K562 (cell line): Measurements from ENCODE around the gene GPX6. TPM values are rescaled to one million over a fixed set of nuclear protein-coding genes. Genes with fewer than 3 reads are reported as not detected.

Source experiments
- ARNT ChIP-seq, 2 experiments: fragments of 450-650 bp; IDR thresholded peaks; 2 replicates each; pipeline ENCODE4 v1.6.1; 2016; ENCODE audit warnings: mild to moderate bottlenecking in 1 of 2
- BACH1 ChIP-seq: fragments of 200-800 bp; sonication (Bioruptor generic); IDR thresholded peaks from 2 replicates; pipeline ENCODE4 v1.6.1; 2016; ENCODE audit warnings: missing genetic modification characterization, missing compliant biosample characterization
- CBFB ChIP-seq: sonication (generic); formaldehyde crosslinking; IDR thresholded peaks from 2 replicates; pipeline ENCODE4 v1.4.0; 2020; ENCODE audit warnings: mild to moderate bottlenecking, missing genetic modification reagents
- CBX8 ChIP-seq: fragments of 200-600 bp; sonication (generic); IDR thresholded peaks from 2 replicates; pipeline ENCODE4 v1.6.1; 2012; ENCODE audit warnings: borderline replicate concordance, mixed run types, low read depth, mild to moderate bottlenecking, moderate library complexity, mixed read lengths, low read length, control low read depth, inconsistent platforms; ENCODE audit not compliant: poor library complexity, severe bottlenecking; ENCODE audit errors: extremely low read depth
- CREBBP ChIP-seq: IDR thresholded peaks from one replicate; pipeline ENCODE4 v1.6.1; 2012; ENCODE audit warnings: low read depth, mild to moderate bottlenecking, control low read depth, inconsistent platforms, low read length
- CREM ChIP-seq: IDR thresholded peaks from 2 replicates; pipeline ENCODE4 v1.6.1; 2014; ENCODE audit warnings: antibody characterized with exemption, low read depth
- ETV5 ChIP-seq: sonication (generic); formaldehyde crosslinking; IDR thresholded peaks from 2 replicates; pipeline ENCODE4 v1.4.0; 2020; ENCODE audit warnings: low read depth, mild to moderate bottlenecking, missing genetic modification reagents
- FOS ChIP-seq: IDR thresholded peaks from 3 replicates; pipeline ENCODE4 v1.6.1; 2011; ENCODE audit not compliant: insufficient read length; ENCODE audit errors: extremely low read depth
- KAT2B ChIP-seq: IDR thresholded peaks from one replicate; pipeline ENCODE4 v1.6.1; 2012; ENCODE audit warnings: low read depth, mild to moderate bottlenecking, control low read depth, inconsistent platforms, low read length, moderate library complexity
- MAZ ChIP-seq, 2 experiments: fragments of 450-650 bp in 1 of 2; sonication (generic) in 1 of 2; formaldehyde crosslinking; IDR thresholded peaks in 1 of 2; conservative IDR thresholded peaks in 1 of 2; 2 replicates each; pipeline versions ENCODE4 v1.4.0 to v1.5.0; 2020; ENCODE audit warnings: mild to moderate bottlenecking in 1 of 2, missing genetic modification reagents in 1 of 2
- NCOA2 ChIP-seq, 2 experiments: fragments of 450-650 bp; IDR thresholded peaks; 2 replicates each; pipeline ENCODE4 v1.6.1; 2018; ENCODE audit warnings: mild to moderate bottlenecking in 2 of 2, moderate library complexity in 1 of 2; ENCODE audit not compliant: partially characterized antibody in 2 of 2
- NFATC3 ChIP-seq: fragments of 450-650 bp; IDR thresholded peaks from 2 replicates; pipeline ENCODE4 v1.6.1; 2017; ENCODE audit warnings: mild to moderate bottlenecking
- POLR3A ChIP-seq: IDR thresholded peaks from 2 replicates; pipeline ENCODE4 v1.6.1; 2011; ENCODE audit warnings: borderline replicate concordance, mild to moderate bottlenecking, moderate library complexity; ENCODE audit not compliant: insufficient read length, insufficient read depth; ENCODE audit errors: extremely low read depth
- SP2 ChIP-seq: IDR thresholded peaks from 2 replicates; pipeline ENCODE4 v1.6.1; 2011; ENCODE audit warnings: mild to moderate bottlenecking, low read depth, low read length, moderate library complexity; ENCODE audit not compliant: poor library complexity, severe bottlenecking; ENCODE audit errors: extremely low read depth
- TBL1XR1 ChIP-seq, 2 experiments: IDR thresholded peaks; 2 replicates each; pipeline ENCODE4 v1.6.1; 2012; ENCODE audit warnings: improper control_type of control experiment in 2 of 2, low read length in 2 of 2, mild to moderate bottlenecking in 1 of 2
- TRIM25 ChIP-seq: fragments of 450-650 bp; IDR thresholded peaks from 2 replicates; pipeline ENCODE4 v1.7.0; 2016; ENCODE audit warnings: borderline replicate concordance
- ZBTB17 ChIP-seq: fragments of 450-650 bp; formaldehyde crosslinking; IDR thresholded peaks from 2 replicates; pipeline ENCODE4 v1.4.0; 2020; ENCODE audit warnings: mild to moderate bottlenecking
- ZBTB8A ChIP-seq: fragments of 450-650 bp; IDR thresholded peaks from 2 replicates; pipeline ENCODE4 v1.6.1; 2018; ENCODE audit warnings: mild to moderate bottlenecking, moderate library complexity; ENCODE audit not compliant: partially characterized antibody
- ZFX ChIP-seq: sonication (generic); formaldehyde crosslinking; IDR thresholded peaks from 2 replicates; pipeline ENCODE4 v1.8.0; 2022; ENCODE audit warnings: mild to moderate bottlenecking, missing genetic modification reagents, moderate library complexity
- ZKSCAN3 ChIP-seq: fragments of 250-450 bp; sonication (Bioruptor Pico); IDR thresholded peaks from 2 replicates; pipeline ENCODE4 v1.4.0; 2020
- ZNF3 ChIP-seq: fragments of 250-450 bp; sonication (Bioruptor Pico); IDR thresholded peaks from 2 replicates; pipeline ENCODE4 v1.5.0; 2021; ENCODE audit warnings: mild to moderate bottlenecking, moderate library complexity
- ZNF695 ChIP-seq: fragments of 450-650 bp; formaldehyde crosslinking; IDR thresholded peaks from 2 replicates; pipeline ENCODE4 v1.4.0; 2020; ENCODE audit warnings: mild to moderate bottlenecking, moderate library complexity
- ZNF785 ChIP-seq: fragments of 250-450 bp; sonication (Bioruptor Pico); IDR thresholded peaks from 2 replicates; pipeline ENCODE4 v1.4.0; 2020; ENCODE audit warnings: mild to moderate bottlenecking
- polyA plus RNA-seq, 8 experiments: library from polyadenylated mRNA; depleted of rRNA in 4 of 8; stranded (reverse) in 5 of 8; unstranded in 3 of 8; fragments of >200 nt; fragmentation: Nextera tagmentation in 2 of 8; fragmentation: Illumina TruSeq in 1 of 8; extraction: Ambion mirVana in 2 of 8; extraction: Trizol in 1 of 8; gene quantifications; 2 replicates each; pipeline versions ENCODE4 v1.2.1 to v1.2.3, GENCODE V29; 2011 to 2014; ENCODE audit warnings: inconsistent platforms in 1 of 8, missing spikeins in 1 of 8
- total RNA-seq, 7 experiments: library from RNA; depleted of rRNA in 6 of 7; stranded (reverse); fragments of >200 nt in 6 of 7; fragmentation: Illumina TruSeq in 2 of 7; extraction: Trizol in 2 of 7; gene quantifications; 2 replicates each; pipeline versions ENCODE4 v1.2.1 to v1.2.3, GENCODE V29; 2011 to 2021; ENCODE audit warnings: low replicate concordance in 1 of 7
- TF ChIP-seq, protein P1 (sequence below): sonication (generic); formaldehyde crosslinking; IDR thresholded peaks from 2 replicates; pipeline ENCODE4 v1.8.0; 2022; ENCODE audit warnings: mild to moderate bottlenecking, missing genetic modification reagents
- TF ChIP-seq, protein P2 (sequence below): fragments of 250-450 bp; sonication (Bioruptor Pico); IDR thresholded peaks from 2 replicates; pipeline ENCODE4 v1.4.0; 2020

The GPX6 gene
- total and polyA plus RNA-seq, 9 of the 15 experiments (the other 6 are each of a cell fraction or from before 2014, with no cell fraction given), result not detected

GRCh38 chr6:28553986-28554881 lies 38.6 kb upstream of the GPX6 start (continued):
- TF ChIP-seq, protein P1, sequence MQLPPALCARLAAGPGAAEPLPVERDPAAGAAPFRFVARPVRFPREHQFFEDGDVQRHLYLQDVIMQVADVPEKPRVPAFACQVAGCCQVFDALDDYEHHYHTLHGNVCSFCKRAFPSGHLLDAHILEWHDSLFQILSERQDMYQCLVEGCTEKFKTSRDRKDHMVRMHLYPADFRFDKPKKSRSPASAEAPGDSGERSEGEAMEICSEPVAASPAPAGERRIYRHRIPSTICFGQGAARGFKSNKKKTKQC, result no peak
- TF ChIP-seq NCOA2 (IDR thresholded peaks at IDR 0.05; ENCODE audit: partially characterized antibody in 2 of 2), result no peak
- TF ChIP-seq TBL1XR1 (IDR thresholded peaks at IDR 0.05; ENCODE audit: low read length in 2 of 2), result no peak
- TF ChIP-seq KAT2B, result no peak
- TF ChIP-seq ZNF695 (CRISPR knock-in tag), result no peak
- no peak for TF ChIP-seq TRIM25
- TF ChIP-seq ETV5 (CRISPR knock-in tag), result no peak
- TF ChIP-seq CBFB (CRISPR knock-in tag), result no peak
- peak; percentile 68 for TF ChIP-seq ZFX
- TF ChIP-seq MAZ (CRISPR knock-in tag; conservative IDR thresholded peaks at IDR 0.05 in 1 of 2, IDR thresholded peaks at IDR 0.05 in 1 of 2), result peak in 1 of 2 experiments; percentile 63; a peak in 2 of 4 replicates
- TF ChIP-seq ARNT (IDR thresholded peaks at IDR 0.05), result peak in 1 of 2 experiments; percentile 22; a peak in 1 of 4 replicates
- no peak for TF ChIP-seq CREBBP
- no peak for TF ChIP-seq FOS
- no peak for TF ChIP-seq ZNF785 (CRISPR knock-in tag)
- peak; percentile 90 for TF ChIP-seq BACH1 (tag)
- no peak for TF ChIP-seq POLR3A
- TF ChIP-seq SP2, result no peak
- TF ChIP-seq CBX8, result no peak
- no peak for TF ChIP-seq NFATC3
- TF ChIP-seq ZBTB8A, result no peak
- peak; percentile 58; the same call in 1 of the 2 replicates for TF ChIP-seq CREM
- no peak for TF ChIP-seq ZNF3
- TF ChIP-seq ZKSCAN3 (CRISPR knock-in tag), result no peak; the same call in 1 of the 2 replicates
- TF ChIP-seq, protein P2, sequence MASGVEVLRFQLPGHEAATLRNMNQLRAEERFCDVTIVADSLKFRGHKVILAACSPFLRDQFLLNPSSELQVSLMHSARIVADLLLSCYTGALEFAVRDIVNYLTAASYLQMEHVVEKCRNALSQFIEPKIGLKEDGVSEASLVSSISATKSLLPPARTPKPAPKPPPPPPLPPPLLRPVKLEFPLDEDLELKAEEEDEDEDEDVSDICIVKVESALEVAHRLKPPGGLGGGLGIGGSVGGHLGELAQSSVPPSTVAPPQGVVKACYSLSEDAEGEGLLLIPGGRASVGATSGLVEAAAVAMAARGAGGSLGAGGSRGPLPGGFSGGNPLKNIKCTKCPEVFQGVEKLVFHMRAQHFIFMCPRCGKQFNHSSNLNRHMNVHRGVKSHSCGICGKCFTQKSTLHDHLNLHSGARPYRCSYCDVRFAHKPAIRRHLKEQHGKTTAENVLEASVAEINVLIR (CRISPR knock-in tag), result peak; percentile 15; the same call in 1 of the 2 replicates
- TF ChIP-seq ZBTB17 (CRISPR knock-in tag), result peak; percentile 68; the same call in 1 of the 2 replicates
